Lower lobe of right lung (tissue), 2 donors: Measurements from ENCODE around the gene TMPRSS5. TPM values are rescaled to one million over a fixed set of nuclear protein-coding genes. Genes with fewer than 3 reads are reported as not detected.

Experiments
- ATAC-seq, 2 donors: fragments of 200-7000 bp; cut with Tn5 transposase; one replicate each; pipeline ENCODE4 v1.9.1; 2020 to 2022; ENCODE audit warnings: mild to moderate bottlenecking in 2 of 2, moderate library complexity in 2 of 2
- DNase-seq: peaks from one replicate; pipeline ENCODE4 v3.0.0-alpha.2; 2020
- H3K27ac ChIP-seq: fragments of 200-600 bp; one replicate; pipeline ENCODE4 v1.8.0; 2022
- H3K27me3 ChIP-seq: fragments of 200-600 bp; one replicate; pipeline ENCODE4 v1.8.0; 2022; ENCODE audit warnings: low read depth
- H3K36me3 ChIP-seq: fragments of 200-600 bp; one replicate; pipeline ENCODE4 v1.8.0; 2022; ENCODE audit warnings: mild to moderate bottlenecking
- H3K4me1 ChIP-seq: fragments of 200-600 bp; one replicate; pipeline ENCODE4 v1.8.0; 2022
- H3K4me3 ChIP-seq: fragments of 200-600 bp; one replicate; pipeline ENCODE4 v1.8.0; 2022; ENCODE audit warnings: mild to moderate bottlenecking
- H3K9me3 ChIP-seq: fragments of 200-600 bp; one replicate; pipeline ENCODE4 v1.8.0; 2022
- CTCF ChIP-seq: fragments of 200-600 bp; IDR thresholded peaks from one replicate; pipeline ENCODE4 v1.8.0; 2022; ENCODE audit warnings: antibody characterized with exemption, mild to moderate bottlenecking
- intact Hi-C: fragments of 100-400 bp; cut with DNase I; formaldehyde crosslinking; loops from one replicate; pipeline ENCODE4 v1.11.0; 2022
- total RNA-seq: library from RNA; stranded (reverse); fragmentation: NEBNext Ultra II Directional; extraction: Animal tissue kit (Norgen Biotek cat#: 25700); gene quantifications from one replicate; pipeline ENCODE4 v1.2.1, GENCODE V29; 2021
- donor health status: DM: no; HTN: yes; CAD: no; lungs with severe emphysema.

TMPRSS5 gene
- total RNA-seq, 1 donor from 2014 or later = 1.1 TPM

DNA sequence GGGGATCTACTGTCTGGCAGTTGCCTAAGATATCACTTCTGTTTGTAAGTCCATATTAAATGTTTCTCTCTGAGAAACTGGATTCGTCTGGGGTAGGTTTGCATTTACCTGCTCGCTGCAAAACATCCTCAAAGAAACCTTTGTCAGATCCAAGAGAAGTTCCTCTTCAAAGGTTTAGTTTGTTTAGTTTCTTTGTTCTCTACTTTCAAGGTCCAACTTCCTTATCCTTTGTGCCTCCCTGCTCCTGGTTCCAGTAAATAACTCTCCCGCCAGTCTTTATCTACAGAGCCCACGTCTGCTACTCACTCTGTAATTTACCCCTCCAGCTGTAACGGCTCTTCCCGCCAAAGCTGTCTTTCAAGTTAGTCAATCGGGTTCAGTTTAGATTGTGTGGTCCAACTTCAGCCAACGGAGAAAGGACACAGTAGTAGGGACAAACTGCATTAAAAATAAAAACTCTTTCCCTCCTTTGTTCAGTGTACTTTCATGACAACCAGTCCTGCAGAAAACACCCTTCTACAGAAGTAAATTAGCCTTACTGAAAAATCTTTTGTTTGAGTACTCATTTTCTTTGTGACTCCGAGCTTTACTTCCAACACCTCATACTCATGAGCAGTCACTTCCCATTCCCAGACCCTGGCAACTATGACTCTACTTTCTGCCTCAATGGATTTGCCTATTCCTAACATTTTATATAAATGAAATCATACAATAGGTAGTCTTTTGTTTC, 41.0 kb downstream of the TMPRSS5 start:
- ATAC-seq = no peak
- no peaks in the 10 kb centered on the region for H3K4me1 ChIP-seq
- H3K27ac ChIP-seq = no peak overlapping the region
- H3K36me3 ChIP-seq = no peaks in the 10 kb centered on the region
- no peak for DNase-seq
- TF ChIP-seq CTCF = no peak
- H3K4me3 ChIP-seq = no peak overlapping the region
- H3K27me3 ChIP-seq = no peaks in the 10 kb centered on the region
- peaks cover 14% of the 10 kb centered on the region for H3K9me3 ChIP-seq
- intact Hi-C loops = no loop called here

DNA sequence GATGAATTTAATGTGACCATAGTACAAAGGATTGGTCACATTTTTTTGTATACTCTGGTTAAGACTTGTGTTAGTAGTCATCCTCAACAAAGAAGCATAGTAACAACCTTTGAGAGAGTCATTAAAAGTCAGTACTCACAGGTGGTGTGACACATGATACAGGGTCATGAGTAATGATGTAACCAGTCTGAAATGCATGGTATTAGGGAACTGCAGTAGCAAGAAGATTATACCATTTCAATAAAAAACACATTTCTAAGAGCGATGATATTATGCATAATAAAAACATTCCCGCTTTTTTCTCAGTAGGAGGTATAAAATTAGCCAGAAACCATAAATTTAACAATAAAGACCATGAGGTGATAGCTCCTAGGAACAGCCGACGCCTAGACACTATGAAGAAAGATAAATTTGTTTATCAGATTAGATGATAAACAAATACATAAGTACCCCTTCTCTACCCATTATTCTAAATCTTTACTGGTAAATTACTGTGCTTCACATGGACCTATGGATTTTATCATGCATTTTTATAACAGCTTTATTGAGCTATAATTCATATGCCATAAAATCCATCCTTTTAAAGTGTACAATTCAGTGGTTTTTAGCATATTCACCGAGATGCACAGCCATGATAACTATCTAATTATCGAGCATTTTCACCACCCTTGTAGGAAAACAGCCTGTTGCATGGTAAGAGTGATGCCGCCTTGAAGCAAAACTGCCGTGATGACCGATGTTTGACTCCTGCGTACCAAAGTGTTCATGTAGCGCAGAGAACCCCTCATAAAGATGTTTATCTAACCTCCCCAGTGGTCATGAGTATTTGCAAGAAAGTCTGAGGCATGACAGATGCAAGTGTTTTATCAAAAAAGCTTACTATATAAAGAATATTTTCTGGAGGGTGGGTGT, 41.8 kb downstream of the TMPRSS5 start:
- Histone ChIP-seq H3K36me3 (no peaks in the 10 kb centered on the region), H3K4me1 (no peaks in the 10 kb centered on the region), H3K4me3 (no peak overlapping the region), H3K27ac (no peak overlapping the region), H3K27me3 (no peaks in the 10 kb centered on the region), H3K9me3 (peaks cover 14% of the 10 kb centered on the region)
- ATAC-seq (no peak), DNase-seq (no peak)
- intact Hi-C loops = no loop called here
- no peak for TF ChIP-seq CTCF

DNA sequence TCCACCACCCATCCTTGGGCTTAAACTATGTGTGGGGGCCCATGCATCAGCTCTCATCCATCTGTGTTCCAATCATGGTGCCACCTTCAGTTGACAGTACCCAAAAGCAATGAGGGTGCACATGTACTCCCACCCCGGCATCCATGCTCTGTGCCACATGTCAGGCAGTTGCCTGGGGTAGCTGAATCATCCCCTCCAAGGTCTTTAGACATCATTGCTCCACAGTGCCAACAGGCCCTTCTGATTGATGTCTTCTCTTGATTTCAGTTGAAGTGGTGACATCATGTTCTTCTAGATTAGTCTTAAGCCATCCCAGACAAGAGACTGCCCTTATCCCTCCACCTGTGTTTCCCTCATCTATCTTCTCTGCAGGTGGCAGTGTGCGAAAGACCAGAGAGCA, 42.5 kb downstream of the TMPRSS5 start:
- no peak for TF ChIP-seq CTCF
- no peak overlapping the region for H3K4me3 ChIP-seq
- no peak overlapping the region for H3K27ac ChIP-seq
- H3K36me3 ChIP-seq = no peaks in the 10 kb centered on the region
- ATAC-seq = no peak
- H3K9me3 ChIP-seq = peaks cover 14% of the 10 kb centered on the region
- no peaks in the 10 kb centered on the region for H3K4me1 ChIP-seq
- DNase-seq = no peak
- H3K27me3 ChIP-seq = no peaks in the 10 kb centered on the region
- intact Hi-C loops = no loop called here

GRCh38 chr11:113655771-113656170, 50.3 kb downstream of the TMPRSS5 start:
- no peak for TF ChIP-seq CTCF
- DNase-seq = no peak
- Histone ChIP-seq H3K4me1 (no peaks in the 10 kb centered on the region), H3K27me3 (no peaks in the 10 kb centered on the region), H3K27ac (no peak overlapping the region), H3K36me3 (no peaks in the 10 kb centered on the region), H3K9me3 (no peaks in the 10 kb centered on the region), H3K4me3 (no peak overlapping the region)
- no peak for ATAC-seq
- intact Hi-C loops = no loop called here

- Histone ChIP-seq H3K36me3 (no peaks in the 10 kb centered on the region), H3K27me3 (no peaks in the 10 kb centered on the region), H3K4me1 (no peaks in the 10 kb centered on the region), H3K9me3 (no peaks in the 10 kb centered on the region), H3K4me3 (no peak overlapping the region), H3K27ac (no peak overlapping the region)
- ATAC-seq (peak; percentile 17 to 21), DNase-seq (no peak)
- TF ChIP-seq CTCF = no peak
- intact Hi-C loops = no loop called here
Observed at GRCh38 chr11:113651023-113651422, 55.1 kb downstream of the TMPRSS5 start.
